ENCODE data around the gene CIRBP. TPM values are rescaled to one million over a fixed set of nuclear protein-coding genes. Genes with fewer than 3 reads are reported as not detected.

The CIRBP gene
- total and polyA plus RNA-seq, 2 experiments from 2014 or later, result 202 to 361 TPM

DNA sequence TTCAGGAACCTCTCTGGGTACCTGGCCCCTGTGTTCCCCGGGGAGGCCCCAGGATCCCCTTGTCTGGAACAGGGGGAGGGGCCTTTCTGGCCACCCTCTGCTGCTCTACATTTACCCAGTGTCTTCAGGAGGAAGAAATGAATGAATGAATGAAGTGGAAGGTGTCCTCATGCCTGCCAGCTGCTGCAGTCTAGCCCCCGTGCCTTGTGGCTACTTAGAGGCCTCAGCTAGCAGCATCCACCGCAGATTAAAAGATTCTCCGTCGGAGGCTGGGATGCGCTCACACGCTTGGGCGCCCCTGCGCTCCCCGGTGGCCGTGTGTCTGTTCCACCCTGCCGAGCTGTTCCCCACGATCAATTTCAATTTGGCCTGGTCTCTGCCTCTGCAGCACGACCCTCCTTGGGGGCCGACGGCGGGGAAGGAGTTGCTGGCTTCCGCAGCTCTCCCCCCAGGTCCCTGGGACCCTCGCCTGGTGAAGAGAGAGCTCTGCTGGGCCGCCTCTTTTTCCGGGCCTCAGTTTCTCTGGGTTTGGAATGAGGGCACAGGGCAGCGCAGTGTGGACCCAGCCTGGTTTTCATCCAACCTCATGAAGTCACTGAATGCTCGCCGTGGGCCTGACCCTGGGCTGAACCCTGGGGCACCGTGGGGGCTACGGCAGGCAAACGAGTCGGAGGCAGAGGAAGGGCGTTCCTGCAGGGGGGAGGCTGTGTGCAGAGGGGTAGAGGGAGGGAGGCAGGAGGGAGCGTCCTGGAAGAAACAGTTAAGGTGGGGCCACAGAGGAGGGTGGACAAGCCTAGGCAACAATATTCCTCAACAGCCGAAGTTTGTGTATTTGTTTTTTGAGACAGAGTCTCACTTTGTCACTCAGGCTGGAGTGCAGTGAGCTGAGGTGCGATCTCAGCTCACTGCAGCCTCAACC lies 44.8 kb downstream of the CIRBP start:
- Histone ChIP-seq H3K4me2 (no peak overlapping the region), H3K9me3 (ENCODE audit: low read depth) (no peaks in the 10 kb centered on the region), H3K9me2 (replicated peaks; ENCODE audit: insufficient read depth) (no peaks in the 10 kb centered on the region), H3K4me1 (ENCODE audit: insufficient read depth) (peaks cover 13% of the 10 kb centered on the region), H2AFZ (no peak overlapping the region), H3K27ac (no peak overlapping the region), H3K27me3 (peaks cover 8% of the 10 kb centered on the region), H3K79me2 (no peaks in the 10 kb centered on the region), H4K20me1 (ENCODE audit: insufficient read depth, poor library complexity, severe bottlenecking) (no peaks in the 10 kb centered on the region), H3K36me3 (replicated peaks; ENCODE audit: insufficient read depth, low read depth) (no peaks in the 10 kb centered on the region), H3K4me3 (no peak overlapping the region)
- DNase-seq (ENCODE audit: low spot score), result no peak
- 80% methylated on average over 32 of the region's 32 CpGs for WGBS (ENCODE audit: low lambda C conversion rate, missing lambda C conversion rate)
- TF ChIP-seq, protein P1, sequence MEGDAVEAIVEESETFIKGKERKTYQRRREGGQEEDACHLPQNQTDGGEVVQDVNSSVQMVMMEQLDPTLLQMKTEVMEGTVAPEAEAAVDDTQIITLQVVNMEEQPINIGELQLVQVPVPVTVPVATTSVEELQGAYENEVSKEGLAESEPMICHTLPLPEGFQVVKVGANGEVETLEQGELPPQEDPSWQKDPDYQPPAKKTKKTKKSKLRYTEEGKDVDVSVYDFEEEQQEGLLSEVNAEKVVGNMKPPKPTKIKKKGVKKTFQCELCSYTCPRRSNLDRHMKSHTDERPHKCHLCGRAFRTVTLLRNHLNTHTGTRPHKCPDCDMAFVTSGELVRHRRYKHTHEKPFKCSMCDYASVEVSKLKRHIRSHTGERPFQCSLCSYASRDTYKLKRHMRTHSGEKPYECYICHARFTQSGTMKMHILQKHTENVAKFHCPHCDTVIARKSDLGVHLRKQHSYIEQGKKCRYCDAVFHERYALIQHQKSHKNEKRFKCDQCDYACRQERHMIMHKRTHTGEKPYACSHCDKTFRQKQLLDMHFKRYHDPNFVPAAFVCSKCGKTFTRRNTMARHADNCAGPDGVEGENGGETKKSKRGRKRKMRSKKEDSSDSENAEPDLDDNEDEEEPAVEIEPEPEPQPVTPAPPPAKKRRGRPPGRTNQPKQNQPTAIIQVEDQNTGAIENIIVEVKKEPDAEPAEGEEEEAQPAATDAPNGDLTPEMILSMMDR (IDR thresholded peaks at IDR 0.05; ENCODE audit: poor library complexity), result no peak
- TF ChIP-seq EZH2 (IDR thresholded peaks at IDR 0.05; ENCODE audit: borderline replicate concordance) (no peak), EZH2phosphoT487 (IDR thresholded peaks at IDR 0.05; ENCODE audit: low read depth, severe bottlenecking, unreplicated experiment) (no peak)

DNA sequence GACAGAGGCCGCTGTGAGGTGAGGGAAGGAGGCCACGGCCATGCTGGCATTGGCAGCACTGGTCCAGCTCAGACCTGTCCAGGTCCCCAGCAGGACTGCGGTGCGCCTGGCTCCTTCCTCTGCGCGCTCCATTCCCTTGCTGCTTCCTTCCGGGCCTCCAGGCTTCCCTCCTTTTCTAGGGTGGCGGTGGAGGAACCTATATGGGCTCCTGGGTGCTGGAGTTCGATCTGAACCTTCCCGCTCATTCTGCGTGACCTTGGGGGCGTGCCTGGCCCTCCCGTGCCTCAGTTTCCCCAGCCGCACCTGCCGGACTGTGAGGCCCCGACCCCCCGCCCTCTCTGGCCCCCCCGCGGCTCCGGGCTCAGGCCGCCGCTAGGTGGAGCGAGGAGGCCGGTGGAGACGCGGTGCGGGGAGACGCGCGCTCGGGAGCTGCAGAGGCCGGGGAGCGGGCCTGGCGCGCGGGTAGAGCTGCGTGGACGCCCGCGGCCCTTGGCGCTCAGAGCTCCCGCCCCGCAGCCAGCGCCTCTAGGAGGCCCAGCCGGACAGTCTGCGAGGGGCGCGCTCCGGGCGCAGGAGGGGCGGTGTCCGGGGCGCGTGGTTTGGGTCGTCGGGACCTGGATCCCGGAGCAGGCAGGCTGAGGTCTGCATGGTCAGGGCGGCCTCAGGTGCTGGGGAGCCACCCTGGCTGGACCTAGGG lies 46.5 kb downstream of the CIRBP start:
- 17% methylated on average over 47 of the region's 58 CpGs for WGBS (ENCODE audit: low lambda C conversion rate, missing lambda C conversion rate)
- Histone ChIP-seq H3K79me2 (no peaks in the 10 kb centered on the region), H2AFZ (no peak overlapping the region)

DNA sequence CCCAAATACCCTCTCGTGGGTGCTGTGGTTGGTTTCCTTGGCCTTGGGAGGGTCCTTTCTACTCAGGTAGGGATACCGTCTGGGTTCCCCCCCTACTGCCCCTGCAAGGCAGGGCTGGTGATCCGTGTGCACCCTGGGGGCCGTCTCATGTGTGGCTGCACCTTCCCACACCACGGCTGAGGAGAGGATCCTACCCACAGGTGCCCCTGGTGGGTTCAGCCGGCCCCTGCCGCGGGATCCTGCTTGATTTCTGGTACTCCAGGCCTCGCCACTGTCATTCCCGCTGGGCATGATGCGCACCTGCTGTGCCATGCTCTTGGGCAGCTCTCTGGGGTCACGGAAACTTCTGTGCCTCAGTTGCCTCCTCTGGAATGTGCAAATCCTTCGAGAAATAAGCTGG lies 47.3 kb downstream of the CIRBP start:
- Histone ChIP-seq H3K79me2 (no peaks in the 10 kb centered on the region), H3K4me3 (no peak overlapping the region), H3K27me3 (peaks cover 8% of the 10 kb centered on the region), H3K4me2 (no peak overlapping the region), H4K20me1 (ENCODE audit: insufficient read depth, poor library complexity, severe bottlenecking) (no peaks in the 10 kb centered on the region), H2AFZ (no peak overlapping the region), H3K36me3 (replicated peaks; ENCODE audit: insufficient read depth, low read depth) (no peaks in the 10 kb centered on the region), H3K4me1 (ENCODE audit: insufficient read depth) (peaks cover 13% of the 10 kb centered on the region), H3K9me2 (replicated peaks; ENCODE audit: insufficient read depth) (no peaks in the 10 kb centered on the region), H3K9me3 (ENCODE audit: low read depth) (no peaks in the 10 kb centered on the region), H3K27ac (no peak overlapping the region)
- DNase-seq (ENCODE audit: low spot score), result no peak
- 87% methylated on average over 13 of the region's 13 CpGs for WGBS (ENCODE audit: low lambda C conversion rate, missing lambda C conversion rate)
- TF ChIP-seq, protein P1 (IDR thresholded peaks at IDR 0.05; ENCODE audit: poor library complexity), result no peak
- TF ChIP-seq EZH2 (IDR thresholded peaks at IDR 0.05; ENCODE audit: borderline replicate concordance) (no peak), EZH2phosphoT487 (IDR thresholded peaks at IDR 0.05; ENCODE audit: low read depth, severe bottlenecking, unreplicated experiment) (no peak)

More for the DNA sequence above, 46.5 kb downstream of the CIRBP start:
- DNase-seq (ENCODE audit: low spot score), result peak; percentile 76
- TF ChIP-seq, protein P1 (IDR thresholded peaks at IDR 0.05; ENCODE audit: poor library complexity), result peak; percentile 83
- TF ChIP-seq EZH2 (IDR thresholded peaks at IDR 0.05; ENCODE audit: borderline replicate concordance), result no peak
- Histone ChIP-seq H3K9me3 (ENCODE audit: low read depth) (no peaks in the 10 kb centered on the region), H3K4me3 (no peak overlapping the region), H4K20me1 (ENCODE audit: insufficient read depth, poor library complexity, severe bottlenecking) (no peaks in the 10 kb centered on the region), H3K36me3 (replicated peaks; ENCODE audit: insufficient read depth, low read depth) (no peaks in the 10 kb centered on the region), H3K9me2 (replicated peaks; ENCODE audit: insufficient read depth) (no peaks in the 10 kb centered on the region), H3K27ac (no peak overlapping the region), H3K4me2 (peak overlapping the region; percentile 96), H3K4me1 (ENCODE audit: insufficient read depth) (peaks cover 13% of the 10 kb centered on the region), H3K27me3 (peaks cover 8% of the 10 kb centered on the region)
